Stimulated activated naive CD8-positive, alpha-beta T cell treated with anti-CD3 and anti-CD28 coated beads, Interleukin-15, Interleukin-2, amounts not matched to agents 100 U/mL and 50 U/mL, for 24 hours (primary cell): ENCODE results near the gene NPPC.
A peak's percentile ranks its signal among the peaks of the same experiment; 100 is the strongest.
"Not testable (repeated sequence)": the region's sequence is repeated elsewhere in the genome, so short reads cannot be mapped to it uniquely, and the experiment has no call there.

ENCODE experiments used
- ATAC-seq: fragments of 150-1000 bp; cut with Tn5 transposase; one replicate; pipeline ENCODE4 v1.10.0; 2021
- DNase-seq: peaks from one replicate; pipeline ENCODE4 v3.0.0; 2021

NPPC gene

GRCh38 chr2:231920366-231920765 is 5.8 kb downstream of the NPPC start:
- no peak for ATAC-seq
- DNase-seq: no peak

GRCh38 chr2:231919341-231920035 is 6.7 kb downstream of the NPPC start:
- DNase-seq (no peak), ATAC-seq (no peak)

GRCh38 chr2:231918501-231919330 is 7.5 kb downstream of the NPPC start:
- DNase-seq (no peak), ATAC-seq (no peak)

GRCh38 chr2:231917280-231918066 is 8.7 kb downstream of the NPPC start:
- ATAC-seq: no peak
- DNase-seq: no peak

- ATAC-seq: no peak
- no peak for DNase-seq
Observed at GRCh38 chr2:231914077-231914690, 12.0 kb downstream of the NPPC start.

GRCh38 chr2:231911381-231911780 is 14.8 kb downstream of the NPPC start:
- DNase-seq: no peak
- no peak for ATAC-seq

GRCh38 chr2:231910771-231911170 is 15.4 kb downstream of the NPPC start:
- ATAC-seq (no peak), DNase-seq (no peak)

GRCh38 chr2:231910161-231910560 is 16.0 kb downstream of the NPPC start:
- DNase-seq, ATAC-seq: not testable (repeated sequence)

- ATAC-seq: no peak
Observed at GRCh38 chr2:231909631-231910030, 16.6 kb downstream of the NPPC start.

GRCh38 chr2:231908584-231908983 is 17.6 kb downstream of the NPPC start:
- DNase-seq (no peak), ATAC-seq (no peak)

More at GRCh38 chr2:231909631-231910030, 16.6 kb downstream of the NPPC start:
- DNase-seq: no peak

GRCh38 chr2:231907765-231908164 is 18.4 kb downstream of the NPPC start:
- ATAC-seq (no peak), DNase-seq (no peak)

GRCh38 chr2:231905026-231905425 is 21.2 kb downstream of the NPPC start:
- DNase-seq (no peak), ATAC-seq (no peak)

- DNase-seq (no peak), ATAC-seq (no peak)
Observed at GRCh38 chr2:231904161-231904611, 22.0 kb downstream of the NPPC start.

- DNase-seq: no peak
- ATAC-seq: no peak
Observed at GRCh38 chr2:231902598-231902997, 23.6 kb downstream of the NPPC start.

GRCh38 chr2:231900972-231901371 is 25.2 kb downstream of the NPPC start:
- ATAC-seq (no peak), DNase-seq (no peak)

- ATAC-seq (peak; percentile 60), DNase-seq (peak; percentile 81)
Observed at GRCh38 chr2:231900486-231900942, 25.7 kb downstream of the NPPC start.

GRCh38 chr2:231894566-231895380 is 31.4 kb downstream of the NPPC start:
- DNase-seq (no peak), ATAC-seq (no peak)

- no peak for ATAC-seq
- DNase-seq: no peak
Observed at GRCh38 chr2:231891514-231891905, 34.7 kb downstream of the NPPC start.

GRCh38 chr2:231890896-231891513 is 35.2 kb downstream of the NPPC start:
- no peak for DNase-seq
- no peak for ATAC-seq

- ATAC-seq (no peak), DNase-seq (no peak)
Observed at GRCh38 chr2:231887756-231888155, 38.4 kb downstream of the NPPC start.
